IPS-18c (cell line): ENCODE data around the gene PLEKHH3.

Experiments used
- H3K4me3 ChIP-seq: 2 replicates; pipeline ENCODE4 v1.7.0; 2013; ENCODE audit warnings: low read depth, mild to moderate bottlenecking, low read length, moderate library complexity; ENCODE audit not compliant: insufficient read depth
- H3K9me3 ChIP-seq: one replicate; pipeline ENCODE4 v1.6.1; 2013; ENCODE audit warnings: mild to moderate bottlenecking, low read length, moderate library complexity; ENCODE audit not compliant: control insufficient read depth, insufficient read depth

PLEKHH3 gene

DNA sequence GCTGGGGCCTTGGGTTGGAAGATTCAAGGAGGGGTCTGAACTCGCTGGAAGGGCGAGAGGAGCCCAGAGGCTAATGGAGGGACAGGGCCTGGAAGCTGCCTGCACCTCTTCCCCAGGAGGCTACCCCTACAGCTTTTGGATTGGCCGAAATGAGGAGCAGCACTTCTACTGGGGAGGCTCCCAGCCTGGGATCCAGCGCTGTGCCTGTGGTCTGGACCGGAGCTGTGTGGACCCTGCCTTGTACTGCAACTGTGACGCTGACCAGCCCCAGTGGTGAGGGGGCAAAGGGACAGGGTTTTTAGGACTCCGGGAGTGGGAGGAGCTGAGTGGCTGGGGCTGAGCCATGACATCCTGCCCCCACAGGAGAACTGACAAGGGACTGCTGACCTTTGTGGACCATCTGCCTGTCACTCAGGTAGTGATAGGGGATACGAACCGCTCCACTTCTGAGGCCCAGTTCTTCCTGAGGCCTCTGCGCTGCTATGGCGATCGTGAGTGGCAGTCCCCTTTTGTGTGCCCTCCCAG, 14.3 kb upstream of the PLEKHH3 start:
- H3K9me3 ChIP-seq: no peaks in the 10 kb centered on the region
- H3K4me3 ChIP-seq: no peak overlapping the region

DNA sequence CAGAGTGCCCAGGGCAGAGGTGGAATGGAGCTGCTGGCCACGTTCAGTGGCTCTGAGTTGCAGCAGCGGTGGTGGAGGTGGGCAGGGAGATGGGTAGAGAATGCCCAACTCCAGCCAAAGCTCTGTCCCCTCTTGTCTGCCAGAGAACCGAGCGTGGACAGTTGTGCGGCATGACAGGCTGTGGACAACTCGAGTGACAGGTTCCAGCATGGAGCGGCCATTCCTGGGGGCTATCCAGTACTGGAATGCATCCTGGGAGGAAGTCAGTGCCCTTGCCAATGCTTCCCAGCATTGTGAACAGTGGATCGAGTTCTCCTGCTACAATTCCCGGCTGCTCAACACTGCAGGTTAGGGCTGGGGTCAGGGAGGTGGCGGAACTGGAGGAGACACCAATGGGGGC, 13.8 kb upstream of the PLEKHH3 start:
- Histone ChIP-seq H3K9me3 (no peaks in the 10 kb centered on the region), H3K4me3 (no peak overlapping the region)

DNA sequence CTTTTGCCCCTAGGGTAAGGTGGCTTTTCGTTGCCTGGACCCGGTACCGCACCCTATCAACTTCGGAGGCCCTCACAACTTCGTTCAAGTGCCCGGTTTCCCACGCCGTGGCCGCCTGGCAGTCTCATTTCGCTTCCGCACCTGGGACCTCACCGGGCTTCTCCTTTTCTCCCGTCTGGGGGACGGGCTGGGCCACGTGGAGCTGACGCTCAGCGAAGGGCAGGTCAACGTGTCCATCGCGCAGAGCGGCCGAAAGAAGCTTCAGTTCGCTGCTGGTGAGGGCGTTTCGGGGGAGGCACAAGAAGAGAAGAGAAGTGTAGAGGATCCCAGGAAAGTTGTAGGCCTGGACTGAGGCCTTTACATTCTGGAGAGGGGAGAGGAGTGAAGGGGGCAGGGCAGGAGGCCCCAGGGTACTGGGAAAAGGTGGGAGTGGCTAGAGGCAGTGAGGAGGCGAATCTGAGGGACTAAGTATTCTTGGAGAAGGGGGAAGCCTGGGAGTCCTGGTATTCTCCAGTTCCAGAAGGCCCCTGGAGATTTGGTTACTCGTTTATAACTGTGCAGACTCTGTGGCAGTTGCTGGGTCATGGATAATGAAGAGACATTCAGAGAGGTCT, 11.0 kb upstream of the PLEKHH3 start:
- H3K9me3 ChIP-seq: no peaks in the 10 kb centered on the region
- H3K4me3 ChIP-seq: no peak overlapping the region

DNA sequence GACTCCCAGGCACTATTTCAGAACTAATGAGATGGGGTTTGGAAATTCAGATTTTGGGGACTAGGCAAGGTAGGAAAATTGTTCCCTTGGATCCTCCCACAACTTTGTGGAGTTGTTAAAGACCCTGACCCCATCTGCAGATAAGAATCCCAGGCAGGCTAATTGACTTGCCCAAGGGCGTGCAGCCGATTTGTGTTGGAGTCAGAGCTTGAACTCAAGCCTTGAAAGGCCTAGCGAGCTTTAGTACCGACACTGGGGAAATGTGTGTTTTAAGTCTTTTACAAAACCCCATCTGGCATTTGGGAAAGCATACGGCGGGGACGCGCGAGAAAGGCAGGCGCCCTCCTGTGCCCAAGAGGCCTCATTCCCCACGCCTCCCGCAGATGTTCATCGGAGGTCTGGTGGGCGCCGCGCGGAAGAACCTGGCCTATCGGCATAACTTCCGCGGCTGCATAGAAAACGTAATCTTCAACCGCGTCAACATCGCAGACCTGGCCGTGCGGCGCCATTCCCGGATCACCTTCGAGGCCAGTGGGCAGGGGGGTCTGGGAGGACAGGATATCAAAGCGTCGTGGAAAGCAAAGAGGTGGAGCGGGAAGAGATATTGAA, 9.8 kb upstream of the PLEKHH3 start:
- no peaks in the 10 kb centered on the region for H3K9me3 ChIP-seq
- H3K4me3 ChIP-seq: no peak overlapping the region

DNA sequence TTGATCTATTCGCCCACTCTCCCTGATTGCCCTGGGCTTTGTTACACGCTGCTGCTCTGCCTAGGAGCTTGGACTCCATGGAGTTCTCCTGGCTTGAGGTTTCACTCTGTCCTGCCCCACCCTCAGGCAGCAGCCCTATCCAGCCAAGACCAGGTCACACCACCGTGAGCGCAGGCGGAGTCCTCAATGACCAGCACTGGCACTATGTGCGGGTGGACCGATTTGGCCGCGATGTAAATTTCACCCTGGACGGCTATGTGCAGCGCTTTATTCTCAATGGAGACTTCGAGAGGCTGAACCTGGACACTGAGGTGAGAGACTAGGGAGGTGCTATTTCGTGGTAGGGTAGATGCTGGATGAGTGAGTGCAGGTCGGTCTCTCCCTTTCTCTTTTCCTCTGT, 9.0 kb upstream of the PLEKHH3 start:
- Histone ChIP-seq H3K4me3 (no peak overlapping the region), H3K9me3 (no peaks in the 10 kb centered on the region)

DNA sequence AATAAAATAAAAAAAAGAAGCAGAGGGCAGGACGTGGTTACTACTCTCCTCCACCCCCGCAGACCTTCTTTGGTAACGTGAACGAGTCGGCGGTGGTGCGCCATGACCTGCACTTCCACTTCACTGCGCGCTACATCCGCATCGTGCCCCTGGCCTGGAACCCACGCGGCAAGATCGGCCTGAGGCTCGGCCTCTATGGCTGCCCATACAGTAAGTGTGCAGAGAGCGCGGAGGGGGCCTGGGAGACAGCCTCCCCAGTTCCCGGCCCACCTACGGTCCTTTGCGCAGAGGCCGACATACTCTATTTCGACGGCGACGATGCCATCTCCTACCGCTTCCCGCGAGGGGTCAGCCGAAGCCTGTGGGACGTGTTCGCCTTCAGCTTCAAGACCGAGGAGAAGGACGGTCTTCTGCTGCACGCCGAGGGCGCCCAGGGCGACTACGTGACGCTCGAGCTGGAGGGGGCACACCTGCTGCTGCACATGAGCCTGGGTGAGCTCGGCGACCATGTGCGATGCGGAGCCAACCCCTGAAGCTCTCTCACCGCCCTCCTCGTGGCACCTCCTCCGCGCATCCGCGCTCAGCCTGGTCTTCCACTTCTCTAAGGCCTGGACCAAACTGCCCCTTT, 8.2 kb upstream of the PLEKHH3 start:
- Histone ChIP-seq H3K9me3 (no peaks in the 10 kb centered on the region), H3K4me3 (no peak overlapping the region)

DNA sequence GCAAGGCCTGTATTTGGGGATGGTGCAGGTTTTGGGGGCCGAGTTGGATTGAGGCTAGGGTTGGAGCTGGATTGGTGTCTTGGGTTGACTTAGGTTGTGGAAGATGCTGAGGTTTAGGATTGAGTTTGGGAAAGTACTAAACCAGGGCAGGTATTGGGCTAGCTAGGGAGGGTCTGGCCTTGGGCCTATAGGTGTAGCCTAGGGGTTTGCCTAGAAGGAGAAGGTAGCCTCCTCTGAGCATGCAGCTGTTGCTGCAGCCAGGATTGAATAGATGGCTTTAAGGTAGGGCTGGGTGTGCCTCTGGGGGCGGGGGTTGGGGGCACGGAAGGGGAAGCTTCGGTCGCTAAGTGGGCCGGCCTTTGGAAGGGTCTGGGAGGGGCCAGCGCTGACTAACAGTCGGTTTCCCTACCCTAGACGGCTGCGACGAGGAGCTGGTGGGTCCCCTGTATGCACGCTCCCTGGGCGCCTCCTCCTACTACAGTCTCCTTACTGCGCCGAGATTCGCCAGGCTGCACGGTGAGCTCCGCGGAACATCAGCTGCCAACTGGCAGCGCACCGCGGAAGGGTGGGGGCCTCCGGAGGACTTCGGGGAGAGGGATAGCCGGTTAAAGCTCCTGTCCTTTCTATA, 6.7 kb upstream of the PLEKHH3 start:
- Histone ChIP-seq H3K9me3 (no peaks in the 10 kb centered on the region), H3K4me3 (peak overlapping the region; percentile 77)

DNA sequence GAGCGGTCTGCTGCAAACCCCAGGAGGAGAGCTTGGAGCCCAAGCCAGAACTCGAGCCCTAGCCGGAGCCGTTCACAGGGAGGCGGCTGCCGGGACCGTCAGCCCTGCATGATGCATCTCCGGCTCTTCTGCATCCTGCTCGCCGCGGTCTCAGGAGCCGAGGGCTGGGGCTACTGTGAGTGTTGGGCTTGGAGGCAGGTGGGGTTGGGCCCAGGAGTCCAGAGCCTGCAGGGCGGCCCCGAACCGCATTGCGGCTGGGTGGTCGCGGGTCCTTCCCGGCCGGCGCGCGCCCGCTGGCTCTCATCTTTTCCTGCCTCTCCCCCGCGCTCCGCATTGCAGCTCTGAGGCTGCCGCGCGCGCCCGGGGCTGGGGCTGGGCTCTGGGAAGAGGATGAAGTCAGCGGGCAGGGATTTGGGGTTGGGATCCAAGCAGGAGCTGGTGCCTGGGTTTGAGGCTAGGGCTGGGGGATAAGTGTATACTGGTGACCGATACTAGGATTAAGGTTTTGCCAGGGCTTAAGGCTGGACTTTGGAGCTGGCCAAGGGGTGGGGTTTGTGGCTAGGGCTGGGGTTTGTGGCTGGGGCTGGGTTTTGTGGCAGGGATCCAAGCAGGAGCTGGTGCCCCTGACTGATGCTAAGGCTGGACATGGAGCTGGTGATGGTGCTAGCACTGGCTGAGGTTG, 6.1 kb upstream of the PLEKHH3 start:
- no peaks in the 10 kb centered on the region for H3K9me3 ChIP-seq
- peak overlapping the region; percentile 77 for H3K4me3 ChIP-seq

DNA sequence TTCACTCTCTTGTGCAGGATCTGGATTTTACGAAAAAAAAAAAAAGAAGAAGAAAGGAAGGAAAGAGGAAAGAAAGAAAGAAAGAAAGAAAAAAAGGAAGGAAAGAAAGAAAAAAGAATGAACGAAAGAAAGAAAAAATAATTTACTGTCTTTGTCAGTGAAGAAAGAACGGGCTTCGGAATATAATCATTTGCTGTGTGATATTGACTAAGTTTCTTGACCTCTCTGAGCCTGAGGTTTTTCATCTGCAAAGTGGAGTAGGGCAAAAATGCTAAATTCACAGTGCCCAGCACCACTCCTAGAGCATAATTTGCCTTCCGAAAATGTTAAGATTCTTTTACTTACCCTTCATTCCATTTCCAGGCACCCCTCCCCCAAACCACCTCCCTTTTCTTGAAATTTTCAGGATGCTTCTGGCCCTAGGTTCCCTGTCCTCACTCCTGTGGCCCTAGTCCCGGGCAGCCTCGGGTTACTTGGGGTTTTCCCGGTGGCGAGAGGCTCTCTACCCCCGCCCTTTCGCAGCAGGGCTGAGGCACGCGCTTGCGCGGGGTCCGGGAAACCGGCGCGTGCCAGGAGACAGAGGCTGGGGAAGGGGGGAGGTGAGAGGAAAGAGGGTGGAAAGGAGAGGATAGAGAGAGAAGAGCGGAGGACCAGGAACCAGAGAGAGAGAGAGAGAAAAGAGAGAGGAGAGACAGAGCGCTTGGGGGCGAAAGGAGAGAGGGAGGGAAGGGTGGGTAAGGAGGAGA, 5.4 kb upstream of the PLEKHH3 start, which contains the start of gene CNTNAP1:
CNTNAP1 (plus strand) TSS at position 556 of the 746 bp plus-strand sequence. CDS start 299 bp downstream, outside the sequence.
- no peaks in the 10 kb centered on the region for H3K9me3 ChIP-seq
- H3K4me3 ChIP-seq: peak within 1 kb of the TSS; percentile 77

DNA sequence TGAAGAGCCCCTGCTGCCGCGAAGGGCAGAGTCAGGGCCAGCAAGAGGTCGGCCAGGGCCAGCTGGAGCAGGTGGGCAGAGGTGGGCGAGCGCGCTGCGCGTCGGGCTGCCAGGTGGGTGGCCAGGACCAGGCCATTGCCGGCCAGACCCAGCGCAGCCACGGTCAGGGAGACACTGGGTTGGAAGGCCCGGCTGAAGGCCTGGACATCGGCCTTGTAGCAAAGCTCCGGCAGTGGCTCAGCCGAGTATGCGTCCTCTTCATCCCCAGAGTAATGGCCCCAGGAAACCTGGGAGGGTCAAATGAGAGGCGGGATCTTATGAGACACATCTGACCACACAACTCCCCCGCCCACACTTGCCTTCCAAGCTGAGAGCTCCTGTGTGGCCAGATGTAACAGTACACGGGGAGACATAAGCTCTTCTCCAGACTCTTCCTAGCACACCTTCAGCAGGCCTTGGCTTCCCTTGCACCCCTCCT, 3.6 kb upstream of the PLEKHH3 start:
- Histone ChIP-seq H3K4me3 (peak overlapping the region; percentile 42; the same call in 1 of the 2 replicates), H3K9me3 (no peaks in the 10 kb centered on the region)

DNA sequence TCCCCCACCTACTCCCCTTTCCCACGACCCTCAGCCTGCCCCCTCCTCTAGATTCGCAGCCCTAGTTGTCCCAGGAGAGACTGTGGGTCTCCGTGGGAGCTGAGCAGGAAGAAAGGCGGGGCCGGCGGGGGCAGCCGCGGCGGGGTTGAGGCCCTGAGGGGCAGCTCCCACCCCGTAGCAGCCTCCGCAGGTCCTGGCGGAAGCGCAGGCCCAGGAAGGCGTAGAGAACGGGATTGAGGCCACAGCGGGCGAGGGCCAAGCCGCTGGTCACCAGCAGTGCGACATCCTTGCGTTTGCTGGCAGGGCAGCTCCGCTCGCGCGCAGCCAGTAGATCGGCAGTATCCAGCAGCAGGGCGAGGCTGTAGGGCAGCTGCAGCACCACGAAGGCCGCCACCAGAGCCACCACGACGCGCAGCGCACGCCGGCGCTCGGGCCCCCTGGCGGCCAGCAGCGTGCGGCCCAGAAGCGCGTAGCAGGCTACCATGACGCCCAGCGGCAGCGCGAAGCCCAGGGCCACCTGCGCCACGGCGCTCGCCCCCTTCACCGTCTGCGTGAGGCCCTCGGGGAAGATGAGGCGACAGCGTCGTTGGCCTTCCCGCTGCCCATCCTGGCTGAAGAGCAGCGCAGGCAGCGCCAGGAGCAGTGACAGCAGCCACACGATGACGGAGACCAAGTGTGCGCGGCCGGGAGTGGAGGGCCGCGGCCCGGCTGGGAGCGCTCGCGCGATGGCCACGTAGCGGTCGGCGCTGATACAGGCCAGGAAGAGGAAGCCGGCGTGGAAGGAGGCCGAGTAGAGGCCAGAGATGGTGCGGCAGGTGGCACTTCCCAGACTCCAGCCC, 2.9 kb upstream of the PLEKHH3 start:
- Histone ChIP-seq H3K4me3 (peak overlapping the region; percentile 42), H3K9me3 (no peaks in the 10 kb centered on the region)

DNA sequence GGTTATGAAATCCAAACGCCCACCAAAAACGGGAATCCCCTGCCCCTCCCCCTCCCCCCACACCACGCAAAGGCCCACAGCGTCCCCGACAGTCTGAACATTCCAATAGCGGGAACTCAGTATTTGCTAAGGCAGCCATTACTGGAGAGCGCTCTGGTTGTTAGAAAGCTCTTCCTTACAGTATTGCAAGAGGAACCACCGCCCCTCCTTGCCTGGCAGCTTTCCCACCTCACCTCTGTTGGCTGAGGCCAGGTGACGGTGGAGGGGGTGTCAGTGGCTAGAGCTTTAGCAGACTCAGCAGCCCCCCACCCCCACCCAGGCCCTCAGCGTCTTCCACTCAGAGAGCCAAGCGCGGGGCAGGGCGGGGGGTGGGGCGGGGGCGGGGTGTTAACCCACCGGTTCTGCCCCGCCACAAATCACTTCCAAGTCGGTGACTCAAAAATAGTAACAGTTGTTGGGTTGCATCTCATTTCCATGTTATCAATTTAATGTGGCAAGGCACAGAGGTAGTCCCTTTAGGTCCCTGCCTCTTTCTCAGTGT, 2.2 kb upstream of the PLEKHH3 start:
- Histone ChIP-seq H3K4me3 (peak overlapping the region; percentile 86; the same call in 1 of the 2 replicates), H3K9me3 (no peaks in the 10 kb centered on the region)

DNA sequence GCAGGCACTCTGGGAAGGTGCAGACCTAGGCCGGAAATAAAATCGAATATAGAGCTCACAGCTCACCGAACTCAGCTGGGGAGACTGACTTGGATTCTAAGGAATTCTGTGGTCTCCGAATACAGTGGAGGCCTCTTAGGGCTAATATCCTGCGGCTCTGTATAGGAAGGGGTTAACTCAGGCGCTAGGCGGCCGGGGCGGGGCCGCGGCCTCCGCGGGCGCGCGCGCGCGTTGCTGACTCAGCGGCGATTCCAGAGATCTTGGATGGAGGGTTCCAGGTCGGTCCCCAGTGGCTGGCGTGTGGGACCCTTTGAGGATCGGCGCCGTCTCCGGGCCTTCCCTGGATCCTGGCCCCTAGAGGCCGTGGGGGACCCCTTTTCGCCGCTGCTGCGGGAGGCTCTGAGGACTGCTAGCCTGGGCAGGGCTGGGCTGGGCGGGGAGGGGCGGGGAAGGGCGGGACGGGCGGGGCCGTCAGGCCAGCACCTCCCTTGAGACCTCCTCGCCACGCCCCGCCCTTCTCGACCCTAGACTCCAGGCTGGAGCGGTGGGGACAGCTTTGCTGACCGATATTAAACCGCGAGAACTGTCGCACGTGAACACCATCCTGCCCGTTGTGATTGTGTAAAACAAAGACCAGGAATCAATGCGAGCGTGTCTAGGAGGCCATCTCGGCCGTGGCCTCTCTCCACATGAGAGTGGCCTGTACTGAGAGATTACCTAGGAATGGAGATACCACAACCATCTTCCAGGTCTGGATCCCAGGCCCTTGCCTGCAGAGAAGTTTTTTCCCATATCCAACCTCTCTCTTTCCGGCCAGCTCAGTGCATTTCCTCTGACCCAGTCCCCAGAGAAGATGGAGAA, 1.4 kb upstream of the PLEKHH3 start:
- Histone ChIP-seq H3K4me3 (peak overlapping the region; percentile 86), H3K9me3 (no peaks in the 10 kb centered on the region)

DNA sequence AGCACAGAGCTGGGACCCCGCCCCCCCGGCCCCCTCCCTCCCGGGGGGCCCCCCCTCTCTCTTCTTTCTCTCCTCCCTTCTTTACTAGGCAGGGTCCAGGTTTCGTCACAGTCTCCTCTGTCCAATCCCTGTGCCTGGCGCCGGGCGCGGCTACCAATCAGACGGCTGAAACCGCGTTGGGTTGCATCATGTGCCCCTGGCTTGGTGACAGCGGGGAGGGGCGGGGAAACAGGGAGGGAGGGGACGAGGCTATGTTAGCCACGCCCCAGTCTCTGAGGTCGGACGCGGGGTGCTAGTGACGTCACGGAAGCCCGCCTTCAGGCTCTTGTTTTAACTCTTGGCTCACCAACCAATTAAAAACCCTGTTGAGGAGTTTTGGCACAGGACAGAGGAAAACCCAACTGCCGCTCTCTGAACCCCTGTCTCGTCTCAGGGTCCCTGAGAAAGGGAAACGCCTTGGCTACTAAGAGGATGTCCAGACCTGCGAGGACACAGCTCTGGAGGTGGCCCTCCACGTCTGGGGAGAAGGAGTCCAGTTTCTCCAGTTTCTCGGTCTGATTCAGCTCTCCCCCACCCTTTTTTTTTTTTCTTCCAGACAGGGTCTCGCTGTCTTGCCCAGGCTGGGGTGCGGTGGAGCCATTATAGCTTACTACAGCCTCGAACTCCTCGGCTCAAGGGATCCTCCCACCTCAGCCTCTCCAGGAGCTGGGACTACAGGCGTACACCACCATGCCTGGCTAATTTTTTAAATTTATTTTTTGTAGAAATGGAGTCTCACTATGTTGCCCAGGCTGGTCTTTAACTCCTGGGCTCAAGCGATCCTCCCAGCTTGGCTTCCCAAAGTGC, 441 bp upstream of the PLEKHH3 start:
- Histone ChIP-seq H3K4me3 (peak overlapping the region; percentile 95; the same call in 1 of the 2 replicates), H3K9me3 (no peaks in the 10 kb centered on the region)
